Measurements from ENCODE around the gene ANKRD23. TPM values are rescaled to one million over a fixed set of nuclear protein-coding genes. Genes with fewer than 3 reads are reported as not detected.

Gene ANKRD23
- total and polyA plus RNA-seq, 2 of the 8 experiments (the other 6 are each of a cell fraction or from before 2014, with no cell fraction given) = 3.4 to 3.5 TPM

DNA sequence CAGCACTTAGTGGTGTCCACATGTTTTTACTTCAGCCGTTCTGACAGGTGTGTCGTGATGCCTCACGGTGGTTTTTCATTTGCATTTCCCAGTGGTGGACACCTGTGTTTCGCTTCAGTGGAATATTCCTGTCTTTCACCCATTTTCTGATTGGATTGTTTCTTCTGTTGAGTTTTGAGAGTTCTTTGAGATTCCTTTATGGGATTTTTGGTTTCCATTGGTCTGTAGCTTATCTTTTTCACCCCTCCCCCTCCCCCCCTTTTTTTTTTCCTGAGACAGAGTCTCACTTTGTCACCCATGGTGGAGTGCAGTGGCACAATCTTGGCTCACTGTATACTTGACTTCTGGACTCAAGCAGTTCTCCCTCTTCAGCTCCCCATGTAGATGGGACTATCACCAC lies 8.0 kb downstream of the ANKRD23 start:
- Histone ChIP-seq H2BK5ac (ENCODE audit: low read depth, low read length) (no peak overlapping the region), H3K4me1 (replicated peaks in 1 of 4; ENCODE audit: control insufficient read depth in 3 of 4, insufficient read depth in 4 of 4, low read length in 3 of 4) (peaks cover 3 to 18% (median 14%) of the 10 kb centered on the region in 4 experiments), H3K79me2 (ENCODE audit: control insufficient read depth in 1 of 2, insufficient read depth in 2 of 2, low read length in 2 of 2) (no peaks in the 10 kb centered on the region), H4K20me1 (replicated peaks in 1 of 2; ENCODE audit: control insufficient read depth in 1 of 2, insufficient read depth in 2 of 2, low read length in 2 of 2) (peaks cover 0 to 11% of the 10 kb centered on the region in 2 experiments), H3K27ac (ENCODE audit: low read depth, low read length) (no peak overlapping the region), H3K4ac (replicated peaks; ENCODE audit: insufficient read length, low read depth, low read length) (no peak overlapping the region), H3K56ac (replicated peaks; ENCODE audit: insufficient read length, low read depth, low read length) (no peak overlapping the region), H3K79me1 (ENCODE audit: low read depth, low read length) (peaks cover 3% of the 10 kb centered on the region; the same call in 1 of the 2 replicates), H4K5ac (ENCODE audit: insufficient read length, low read depth, low read length) (no peak overlapping the region), H3K18ac (ENCODE audit: extremely low read depth, low read length) (no peak overlapping the region), H4K91ac (replicated peaks; ENCODE audit: insufficient read length, low read length) (no peak overlapping the region), H2AFZ (ENCODE audit: low read length) (no peak overlapping the region), H2BK20ac (ENCODE audit: low read length) (no peak overlapping the region), H4K8ac (ENCODE audit: extremely low read depth, insufficient read depth, low read length) (no peak overlapping the region), H3K23ac (ENCODE audit: insufficient read length) (no peak overlapping the region), H2AK5ac (ENCODE audit: low read depth, low read length) (no peak overlapping the region), H3K36me3 (ENCODE audit: control insufficient read depth in 2 of 4, insufficient read depth in 4 of 4, low read length in 3 of 4) (peaks cover 4 to 34% (median 6%) of the 10 kb centered on the region in 4 experiments; a peak in 7 of 8 replicates), H3K9me3 (ENCODE audit: insufficient read depth in 2 of 2, low read depth in 1 of 2, low read length in 1 of 2) (no peaks in the 10 kb centered on the region), H3K9ac (replicated peaks in 1 of 4; ENCODE audit: extremely low read depth in 1 of 4, low read depth in 3 of 4, low read length in 3 of 4) (no peak overlapping the region), H3K4me3 (ENCODE audit: extremely low read depth in 1 of 4, insufficient read depth in 2 of 4, low read depth in 3 of 4, low read length in 4 of 4) (no peak overlapping the region), H2BK15ac (ENCODE audit: low read length) (no peak overlapping the region), H3K23me2 (ENCODE audit: low read depth, low read length) (no peaks in the 10 kb centered on the region; the same call in 1 of the 2 replicates), H3K14ac (ENCODE audit: insufficient read length) (no peak overlapping the region), H2BK12ac (ENCODE audit: low read depth, low read length) (no peak overlapping the region), H3K27me3 (replicated peaks in 1 of 4; ENCODE audit: control insufficient read depth in 3 of 4, extremely low read depth in 1 of 4, insufficient read depth in 3 of 4, low read length in 3 of 4) (no peaks in the 10 kb centered on the region), H3K4me2 (ENCODE audit: insufficient read depth in 1 of 2, low read depth in 2 of 2, low read length in 2 of 2) (no peak overlapping the region), H2BK120ac (replicated peaks; ENCODE audit: low read depth, low read length) (no peak overlapping the region)
- ChIA-PET POLR2A (ENCODE audit: partially characterized antibody) (interaction anchor here (1.1 kb wide), 1 partner anchor 9 kb away, joined by 8 read pairs; no protein-coding TSS in a partner anchor), CTCF (ENCODE audit: partially characterized antibody) (interaction anchor here (0.7 to 4.9 kb wide), 2 partner anchors 22 to 310 kb away, joined by 3 to 22 read pairs; partner anchors contain the start of gene ANKRD39)
- DNase-seq (ENCODE audit: low read depth in 1 of 2, low spot score in 2 of 2) = no peak
- no peak for FAIRE-seq
- 94% methylated on average over 4 of the region's 4 CpGs; no CpG with 5 or more reads in 1 of the 2 experiments for WGBS, 2 experiments (ENCODE audit: extremely low coverage in 1 of 2, insufficient coverage in 1 of 2, insufficient read length in 1 of 2, insufficient replicate concordance in 2 of 2, low coverage in 1 of 2, low lambda C conversion rate in 2 of 2, missing lambda C conversion rate in 1 of 2)
- TF ChIP-seq ZNF274 (IDR thresholded peaks at IDR 0.05; ENCODE audit: borderline replicate concordance, extremely low read depth, low read length) (no peak), BCL11A (IDR thresholded peaks at IDR 0.05; ENCODE audit: low read depth in 2 of 2, low read length in 2 of 2) (no peak), TBP (IDR thresholded peaks at IDR 0.05; ENCODE audit: low read depth, low read length) (no peak), RBBP5 (IDR thresholded peaks at IDR 0.05; ENCODE audit: borderline replicate concordance, low read depth, low read length) (no peak), KDM5A (IDR thresholded peaks at IDR 0.05; ENCODE audit: low read length) (no peak), GABPA (IDR thresholded peaks at IDR 0.05; ENCODE audit: borderline replicate concordance, insufficient read depth, low read length) (no peak), POU5F1 (IDR thresholded peaks at IDR 0.05; ENCODE audit: low read depth, low read length) (no peak), FOSL1 (IDR thresholded peaks at IDR 0.05; ENCODE audit: insufficient read depth, low read depth, low read length) (no peak)

All from H1 (cell line).